Spleen (tissue), 11 donors: Measurements from ENCODE around the gene SLC9C2. TPM values are rescaled to one million over a fixed set of nuclear protein-coding genes. Genes with fewer than 3 reads are reported as not detected.

Source experiments
- DNase-seq: peaks from one replicate; pipeline ENCODE4 v3.0.0-alpha.2; 2020
- H3K27ac ChIP-seq, 8 donors: fragments of 200-600 bp; sonication (generic) in 7 of 8; 1 replicate in 4 of 8; 2 replicates in 4 of 8; pipeline versions ENCODE4 v1.5.0 to v1.8.0; 2016 to 2021; ENCODE audit warnings: inconsistent platforms in 4 of 8, mild to moderate bottlenecking in 4 of 8, moderate library complexity in 1 of 8
- H3K27me3 ChIP-seq, 7 donors: fragments of 200-600 bp; sonication (generic) in 6 of 7; replicated peaks in 1 of 7; 1 replicate in 4 of 7; 2 replicates in 3 of 7; pipeline versions ENCODE4 v1.5.0 to v1.8.0; 2016 to 2021; ENCODE audit warnings: inconsistent platforms in 3 of 7, mild to moderate bottlenecking in 1 of 7
- H3K36me3 ChIP-seq, 6 donors: fragments of 200-600 bp; sonication (generic) in 5 of 6; 1 replicate in 4 of 6; 2 replicates in 2 of 6; pipeline versions ENCODE4 v1.5.0 to v1.8.0; 2016 to 2021; ENCODE audit warnings: inconsistent platforms in 2 of 6
- H3K4me1 ChIP-seq, 6 donors: fragments of 200-600 bp; sonication (generic) in 5 of 6; 1 replicate in 3 of 6; 2 replicates in 3 of 6; pipeline versions ENCODE4 v1.5.0 to v1.8.0; 2016 to 2021; ENCODE audit warnings: inconsistent platforms in 3 of 6
- H3K4me3 ChIP-seq, 8 donors: fragments of 200-600 bp; sonication (generic) in 7 of 8; 1 replicate in 4 of 8; 2 replicates in 4 of 8; pipeline versions ENCODE4 v1.5.0 to v1.8.0; 2016 to 2021; ENCODE audit warnings: inconsistent platforms in 4 of 8, mild to moderate bottlenecking in 4 of 8, moderate library complexity in 2 of 8
- H3K9me3 ChIP-seq, 8 donors: fragments of 200-600 bp; sonication (generic) in 7 of 8; 1 replicate in 4 of 8; 2 replicates in 4 of 8; pipeline versions ENCODE4 v1.5.0 to v1.8.0; 2016 to 2021; ENCODE audit warnings: inconsistent platforms in 4 of 8
- POLR2A ChIP-seq, 3 donors: fragments of 450-650 bp; IDR thresholded peaks; one replicate each; pipeline ENCODE4 v1.5.1; 2017; ENCODE audit warnings: antibody characterized with exemption in 3 of 3, mild to moderate bottlenecking in 1 of 3
- POLR2AphosphoS5 ChIP-seq, 3 donors: sonication (generic); formaldehyde crosslinking; IDR thresholded peaks; one replicate each; pipeline ENCODE4 v1.5.1; 2017; ENCODE audit warnings: antibody characterized with exemption in 3 of 3
- WGBS, 5 donors: extraction: QIAGEN DNeasy Blood & Tissue Kit in 3 of 5; methylation state at CpG; one replicate each; pipeline versions ENCODE4 v1.1.5 to v1.1.7; 2013 to 2018; 5-methylcytosine and 5-hydroxymethylcytosine counted together
- intact Hi-C: fragments of 100-400 bp; cut with DNase I; formaldehyde crosslinking; loops from one replicate; pipeline ENCODE4 v1.15.0; 2023; ENCODE audit warnings: low total_unique reads
- polyA plus RNA-seq, 3 donors: library from polyadenylated mRNA; stranded (reverse); fragments of 200-250 nt; gene quantifications; one replicate each; pipeline ENCODE4 v1.2.1, GENCODE V29; 2013
- total RNA-seq, 7 donors: library from RNA; depleted of rRNA in 3 of 7; stranded (reverse); fragments of >200 nt in 3 of 7; fragmentation: NEBNext Ultra II Directional in 4 of 7; extraction: Animal tissue kit (Norgen Biotek cat#: 25700) in 4 of 7; gene quantifications; one replicate each; pipeline versions ENCODE4 v1.1.0 to v1.2.1, GENCODE V29; 2016 to 2021
- TF ChIP-seq, protein P1 (sequence below), 11 experiments: fragments of 200-600 bp in 7 of 11; fragments of 450-650 bp in 4 of 11; sonication (generic) in 4 of 11; IDR thresholded peaks in 8 of 11; conservative IDR thresholded peaks in 3 of 11; 1 replicate in 7 of 11; 2 replicates in 4 of 11; pipeline versions ENCODE4 v1.4.0 to v1.8.0; 2016 to 2021; ENCODE audit warnings: antibody characterized with exemption in 11 of 11, inconsistent platforms in 4 of 11, mild to moderate bottlenecking in 1 of 11
- donor health status: healthy with polysubstance abuse.
- donor health status: DM: no; HTN: no; CAD: no; lungs with moderate emphysema.
- donor health status: DM: no; HTN: no; CAD: no.
- donor health status: Bipolar disorder and iron deficiency.
- donor health status: healthy.
- donor health status: DM: no; HTN: no; CAD: no.
- donor health status: DM: yes; HTN: yes; CAD: no.

Gene SLC9C2
- total and polyA plus RNA-seq, 10 donors: 0.03 to 2.0 (median 0.82) TPM; not detected in 1

DNA sequence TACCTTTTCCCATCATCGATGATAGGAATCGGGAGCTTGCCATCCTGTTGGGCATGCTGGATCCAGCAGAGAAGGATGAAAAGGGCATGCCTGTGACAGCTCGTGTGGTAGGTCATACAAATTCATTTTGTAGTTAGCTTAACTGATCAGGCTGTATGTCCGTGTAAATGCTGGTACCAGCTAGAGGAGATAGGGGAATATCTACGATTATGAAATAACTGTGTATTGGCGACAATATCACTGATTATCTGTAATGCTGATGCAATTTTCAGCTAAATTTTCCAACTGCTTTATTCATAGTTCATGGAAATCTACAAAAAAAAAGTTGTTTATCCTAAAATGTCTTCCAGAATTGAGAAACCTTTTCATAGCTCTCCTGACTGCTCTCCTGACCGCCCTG is 117.5 kb downstream of the SLC9C2 start:
- H3K27ac ChIP-seq: no peak overlapping the region
- WGBS, 5 donors: 92 to 98% (median 94%) methylated on average over 7 of the region's 7 CpGs
- peaks cover 0 to 11% (median 3%) of the 10 kb centered on the region in 6 donors for H3K4me1 ChIP-seq
- H3K27me3 ChIP-seq: no peaks in the 10 kb centered on the region
- TF ChIP-seq, protein P1, sequence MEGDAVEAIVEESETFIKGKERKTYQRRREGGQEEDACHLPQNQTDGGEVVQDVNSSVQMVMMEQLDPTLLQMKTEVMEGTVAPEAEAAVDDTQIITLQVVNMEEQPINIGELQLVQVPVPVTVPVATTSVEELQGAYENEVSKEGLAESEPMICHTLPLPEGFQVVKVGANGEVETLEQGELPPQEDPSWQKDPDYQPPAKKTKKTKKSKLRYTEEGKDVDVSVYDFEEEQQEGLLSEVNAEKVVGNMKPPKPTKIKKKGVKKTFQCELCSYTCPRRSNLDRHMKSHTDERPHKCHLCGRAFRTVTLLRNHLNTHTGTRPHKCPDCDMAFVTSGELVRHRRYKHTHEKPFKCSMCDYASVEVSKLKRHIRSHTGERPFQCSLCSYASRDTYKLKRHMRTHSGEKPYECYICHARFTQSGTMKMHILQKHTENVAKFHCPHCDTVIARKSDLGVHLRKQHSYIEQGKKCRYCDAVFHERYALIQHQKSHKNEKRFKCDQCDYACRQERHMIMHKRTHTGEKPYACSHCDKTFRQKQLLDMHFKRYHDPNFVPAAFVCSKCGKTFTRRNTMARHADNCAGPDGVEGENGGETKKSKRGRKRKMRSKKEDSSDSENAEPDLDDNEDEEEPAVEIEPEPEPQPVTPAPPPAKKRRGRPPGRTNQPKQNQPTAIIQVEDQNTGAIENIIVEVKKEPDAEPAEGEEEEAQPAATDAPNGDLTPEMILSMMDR (IDR thresholded peaks at IDR 0.05 in 8 of 11, conservative IDR thresholded peaks at IDR 0.05 in 3 of 11): no peak
- TF ChIP-seq POLR2A (IDR thresholded peaks at IDR 0.05) (no peak), POLR2AphosphoS5 (IDR thresholded peaks at IDR 0.05) (no peak)
- DNase-seq: no peak
- no peak overlapping the region for H3K4me3 ChIP-seq
- intact Hi-C loops: no loop called here
- peaks cover 2 to 100% (median 86%) of the 10 kb centered on the region in 6 donors for H3K36me3 ChIP-seq
- H3K9me3 ChIP-seq: no peaks in the 10 kb centered on the region

DNA sequence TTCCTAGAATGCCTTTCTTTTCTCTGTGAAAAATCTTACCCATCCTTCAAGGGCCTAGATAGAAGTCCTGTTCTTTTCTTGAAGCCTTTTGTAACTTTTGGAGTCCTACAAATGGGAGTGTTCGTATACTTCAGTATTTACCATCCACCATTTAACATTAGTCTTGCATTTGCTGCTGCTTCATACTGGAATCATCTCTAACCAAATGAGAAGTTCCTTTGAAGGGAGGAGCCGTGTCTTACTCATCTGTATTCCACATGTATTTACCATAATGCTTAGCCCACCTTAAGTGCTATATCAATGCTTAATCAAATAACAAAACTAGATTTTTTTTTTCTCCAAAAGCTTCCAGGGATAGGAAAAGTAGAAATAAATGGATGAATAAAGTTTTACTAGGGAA is 118.6 kb downstream of the SLC9C2 start:
- TF ChIP-seq POLR2A (IDR thresholded peaks at IDR 0.05) (no peak), POLR2AphosphoS5 (IDR thresholded peaks at IDR 0.05) (no peak)
- TF ChIP-seq, protein P1 (IDR thresholded peaks at IDR 0.05 in 8 of 11, conservative IDR thresholded peaks at IDR 0.05 in 3 of 11): no peak
- Histone ChIP-seq H3K27ac (no peak overlapping the region), H3K36me3 (peaks cover 2 to 92% (median 83%) of the 10 kb centered on the region in 6 donors), H3K9me3 (no peaks in the 10 kb centered on the region), H3K4me3 (no peak overlapping the region), H3K27me3 (no peaks in the 10 kb centered on the region), H3K4me1 (peaks cover 6 to 22% (median 15%) of the 10 kb centered on the region in 6 donors)
- intact Hi-C loops: no loop called here
- 93 to 96% (median 95%) methylated on average over 2 of the region's 2 CpGs for WGBS, 5 donors
- no peak for DNase-seq

DNA sequence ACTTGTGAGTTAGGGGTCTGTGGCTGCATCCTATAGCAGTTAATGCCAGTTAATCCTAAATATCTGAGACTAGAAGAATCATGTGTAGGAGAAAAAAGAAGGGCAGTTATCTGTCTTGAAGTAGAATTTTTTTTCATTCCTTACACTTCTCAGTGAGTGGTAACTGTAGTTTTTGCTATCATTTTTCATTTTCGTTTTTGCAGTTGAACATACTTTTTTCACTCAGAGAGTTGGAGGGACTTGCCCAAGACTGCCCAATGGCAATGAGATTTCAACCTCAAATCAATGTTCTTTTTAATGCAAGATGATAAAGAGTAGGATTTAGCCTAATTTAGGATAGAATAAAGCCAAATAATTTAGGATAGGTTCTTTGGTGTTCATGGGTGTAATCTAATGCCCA is 120.2 kb downstream of the SLC9C2 start:
- DNase-seq: no peak
- H3K27ac ChIP-seq: no peak overlapping the region
- TF ChIP-seq POLR2A (IDR thresholded peaks at IDR 0.05): no peak
- TF ChIP-seq POLR2AphosphoS5 (IDR thresholded peaks at IDR 0.05): no peak
- TF ChIP-seq, protein P1 (IDR thresholded peaks at IDR 0.05 in 8 of 11, conservative IDR thresholded peaks at IDR 0.05 in 3 of 11): no peak
- H3K36me3 ChIP-seq: peaks cover 2 to 76% (median 67%) of the 10 kb centered on the region in 6 donors
- 76 to 92% (median 80%) methylated on average over 1 of the region's 1 CpG for WGBS, 5 donors
- no peak overlapping the region for H3K4me3 ChIP-seq
- H3K9me3 ChIP-seq: no peaks in the 10 kb centered on the region
- peaks cover 19 to 36% (median 30%) of the 10 kb centered on the region in 6 donors for H3K4me1 ChIP-seq
- intact Hi-C loops: no loop called here
- H3K27me3 ChIP-seq: no peaks in the 10 kb centered on the region

DNA sequence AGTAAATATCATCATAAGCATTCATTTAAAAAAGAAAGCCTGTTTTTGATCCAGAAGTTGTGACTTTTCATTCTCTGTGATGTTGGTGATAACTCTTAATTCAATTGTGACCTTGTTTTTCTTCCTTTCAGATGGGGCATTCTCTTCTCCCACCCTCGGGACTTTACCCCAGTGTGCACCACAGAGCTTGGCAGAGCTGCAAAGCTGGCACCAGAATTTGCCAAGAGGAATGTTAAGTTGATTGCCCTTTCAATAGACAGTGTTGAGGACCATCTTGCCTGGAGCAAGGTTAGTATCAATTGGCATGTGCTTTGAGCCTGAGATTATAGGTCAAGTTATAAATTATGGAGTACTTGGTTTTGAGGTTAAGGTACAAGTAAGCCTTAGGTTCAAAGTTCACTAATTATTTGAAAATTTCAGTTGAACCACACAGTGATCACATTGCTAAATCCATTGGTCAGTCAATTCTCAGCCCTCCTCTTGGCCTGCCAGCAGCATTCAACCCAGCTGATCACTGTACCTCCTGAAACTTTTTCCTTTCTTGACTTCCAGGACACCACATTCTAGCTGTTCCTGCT is 121.6 kb downstream of the SLC9C2 start:
- H3K4me3 ChIP-seq: no peak overlapping the region
- H3K4me1 ChIP-seq: peaks cover 19 to 39% (median 33%) of the 10 kb centered on the region in 6 donors
- intact Hi-C loops: no loop called here
- peaks cover 2 to 62% (median 53%) of the 10 kb centered on the region in 6 donors for H3K36me3 ChIP-seq
- TF ChIP-seq POLR2AphosphoS5 (IDR thresholded peaks at IDR 0.05): no peak
- TF ChIP-seq POLR2A (IDR thresholded peaks at IDR 0.05): no peak
- TF ChIP-seq, protein P1 (IDR thresholded peaks at IDR 0.05 in 8 of 11, conservative IDR thresholded peaks at IDR 0.05 in 3 of 11): no peak
- 81 to 95% (median 92%) methylated on average over 1 of the region's 1 CpG for WGBS, 5 donors
- no peak overlapping the region for H3K27ac ChIP-seq
- DNase-seq: no peak
- no peaks in the 10 kb centered on the region for H3K27me3 ChIP-seq
- H3K9me3 ChIP-seq: no peaks in the 10 kb centered on the region
